Esophagus (tissue), 2 donors: Measurements from ENCODE around the gene TMPRSS3. TPM values are rescaled to one million over a fixed set of nuclear protein-coding genes. Genes with fewer than 3 reads are reported as not detected.
A peak's percentile ranks its signal among the peaks of the same experiment; 100 is the strongest.
"Not testable (repeated sequence)": the region's sequence is repeated elsewhere in the genome, so short reads cannot be mapped to it uniquely, and the experiment has no call there.

Experiments
- H3K27ac ChIP-seq, 2 donors: one replicate each; pipeline ENCODE4 v1.5.1; 2013; ENCODE audit warnings: low read depth in 2 of 2, mild to moderate bottlenecking in 2 of 2, inconsistent platforms in 1 of 2, low read length in 1 of 2, moderate library complexity in 1 of 2
- H3K27me3 ChIP-seq, 2 donors: one replicate each; pipeline ENCODE4 v1.6.1; 2013; ENCODE audit warnings: low read length in 2 of 2, control low read depth in 1 of 2, mild to moderate bottlenecking in 1 of 2; ENCODE audit not compliant: insufficient read depth in 2 of 2, control insufficient read depth in 1 of 2
- H3K36me3 ChIP-seq, 2 donors: one replicate each; pipeline ENCODE4 v1.6.1; 2013; ENCODE audit warnings: low read length in 1 of 2; ENCODE audit not compliant: control insufficient read depth in 2 of 2, insufficient read depth in 2 of 2
- H3K4me1 ChIP-seq, 2 donors: one replicate each; pipeline ENCODE4 v1.6.1; 2013; ENCODE audit warnings: low read length in 1 of 2; ENCODE audit not compliant: control insufficient read depth in 2 of 2, insufficient read depth in 2 of 2
- H3K4me3 ChIP-seq, 2 donors: one replicate each; pipeline ENCODE4 v1.5.1; 2013; ENCODE audit warnings: low read length in 2 of 2, mild to moderate bottlenecking in 2 of 2, low read depth in 1 of 2, moderate library complexity in 1 of 2
- H3K9me3 ChIP-seq, 2 donors: one replicate each; pipeline ENCODE4 v1.6.1; 2013; ENCODE audit warnings: mild to moderate bottlenecking in 2 of 2, low read depth in 1 of 2, low read length in 1 of 2, moderate library complexity in 1 of 2; ENCODE audit not compliant: control insufficient read depth in 2 of 2, insufficient read depth in 1 of 2
- WGBS, 2 donors: extraction: QIAGEN DNeasy Blood & Tissue Kit; methylation state at CpG; one replicate each; pipeline ENCODE4 v1.1.7; 2013; 5-methylcytosine and 5-hydroxymethylcytosine counted together
- polyA plus RNA-seq, 2 donors: library from polyadenylated mRNA; stranded (reverse); fragments of 200-250 nt; gene quantifications; one replicate each; pipeline ENCODE4 v1.2.3, GENCODE V29; 2013
- donor health status: healthy with polysubstance abuse.
- donor health status: Bipolar disorder and iron deficiency.

Gene TMPRSS3
- polyA plus RNA-seq, 2 donors = 0.06 to 0.08 TPM

DNA sequence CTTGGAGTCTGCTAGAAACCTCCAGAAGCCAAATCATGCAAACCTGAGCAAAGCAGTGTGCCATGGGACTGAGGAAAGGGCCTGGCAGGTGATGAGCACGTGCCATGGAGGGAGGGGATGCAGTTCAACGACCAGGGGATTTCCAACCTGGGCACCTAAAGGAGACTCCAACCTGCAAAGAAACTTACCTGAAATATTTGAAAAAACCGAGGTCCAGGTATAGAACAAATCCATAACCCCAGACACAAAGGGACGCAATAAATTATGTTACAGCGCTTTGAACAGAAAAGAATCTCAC, 16.7 kb upstream of the TMPRSS3 start:
- 75% methylated on average over 5 of the region's 5 CpGs for WGBS, 2 donors
- H3K27me3 ChIP-seq = no peaks in the 10 kb centered on the region

DNA sequence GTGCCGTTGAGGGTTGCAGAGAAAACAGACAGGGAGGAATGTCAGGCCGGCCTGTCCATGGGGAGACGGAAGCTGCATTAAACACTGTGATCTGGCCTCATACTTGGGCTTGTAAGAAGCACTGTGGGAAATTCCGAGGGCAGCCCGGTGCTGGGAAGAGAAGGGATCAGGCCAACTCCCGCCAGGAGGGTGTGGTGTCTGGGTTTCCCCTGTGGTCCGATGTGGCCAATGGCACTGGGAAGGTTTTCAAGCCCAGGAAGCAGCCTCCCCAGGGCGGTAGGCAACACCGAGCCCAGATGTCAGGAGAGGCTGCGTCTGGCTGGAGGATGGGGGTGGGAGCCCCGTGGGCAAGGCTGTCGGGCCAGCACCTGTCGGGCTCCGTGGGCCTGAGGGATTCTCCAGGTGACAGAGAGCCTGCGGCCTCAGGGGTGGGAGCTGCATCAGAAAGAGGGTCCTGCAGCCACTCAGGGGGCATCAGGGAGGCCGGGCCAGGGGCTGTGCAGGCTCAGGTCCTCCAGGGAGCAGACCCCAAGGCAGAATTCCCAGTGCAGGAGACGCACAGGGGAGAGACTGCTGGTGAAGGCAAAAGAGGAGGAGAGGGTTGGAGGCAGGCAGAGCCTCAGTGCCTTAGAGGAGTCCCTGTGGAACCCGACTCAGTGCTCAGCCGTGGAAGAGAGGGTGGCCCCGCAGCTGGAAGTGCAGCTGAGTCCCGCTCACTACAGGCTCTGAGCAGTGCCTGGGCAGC, 16.2 kb upstream of the TMPRSS3 start:
- Histone ChIP-seq H3K9me3 (no peaks in the 10 kb centered on the region), H3K27me3 (no peaks in the 10 kb centered on the region), H3K36me3 (no peaks in the 10 kb centered on the region), H3K27ac (no peak overlapping the region), H3K4me3 (no peak overlapping the region), H3K4me1 (peaks cover 0 to under 1% of the 10 kb centered on the region in 2 donors)
- WGBS, 2 donors = 46 to 50% methylated on average over 21 of the region's 21 CpGs

More for the DNA sequence above, 16.7 kb upstream of the TMPRSS3 start:
- Histone ChIP-seq H3K4me3 (no peak overlapping the region), H3K4me1 (no peaks in the 10 kb centered on the region), H3K36me3 (no peaks in the 10 kb centered on the region), H3K9me3 (no peaks in the 10 kb centered on the region), H3K27ac (no peak overlapping the region)

DNA sequence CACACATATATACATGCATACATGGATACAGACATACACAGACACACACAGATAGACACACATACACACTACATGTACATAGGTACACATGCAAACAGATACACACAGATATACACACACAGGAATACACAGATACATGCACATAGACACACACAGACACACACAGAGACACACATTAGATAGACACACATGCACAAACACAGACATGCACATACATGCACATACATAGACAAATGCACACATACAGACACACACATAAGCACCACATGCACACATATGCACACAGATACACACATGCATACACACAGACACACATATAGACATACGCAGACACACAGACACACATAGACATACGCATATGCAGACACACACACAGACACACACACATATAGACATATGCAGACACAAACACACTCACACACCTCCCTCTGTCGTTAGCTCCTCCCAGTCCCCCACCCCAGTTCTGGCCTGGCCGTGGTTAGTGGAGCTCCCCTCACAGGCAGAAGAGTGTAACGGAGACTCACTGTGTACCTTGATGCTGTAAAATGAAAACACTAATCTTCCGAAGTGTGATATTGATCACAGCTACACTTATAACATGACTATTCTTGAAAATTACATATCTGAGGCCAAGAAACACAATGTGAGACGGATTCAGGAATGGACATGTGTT, 15.5 kb upstream of the TMPRSS3 start:
- Histone ChIP-seq H3K36me3 (no peaks in the 10 kb centered on the region), H3K27me3 (no peaks in the 10 kb centered on the region), H3K4me3 (no peak overlapping the region), H3K9me3 (no peaks in the 10 kb centered on the region), H3K4me1 (peaks cover 0 to 2% of the 10 kb centered on the region in 2 donors), H3K27ac (no peak overlapping the region)
- WGBS, 2 donors = 49 to 51% methylated on average over 7 of the region's 7 CpGs

DNA sequence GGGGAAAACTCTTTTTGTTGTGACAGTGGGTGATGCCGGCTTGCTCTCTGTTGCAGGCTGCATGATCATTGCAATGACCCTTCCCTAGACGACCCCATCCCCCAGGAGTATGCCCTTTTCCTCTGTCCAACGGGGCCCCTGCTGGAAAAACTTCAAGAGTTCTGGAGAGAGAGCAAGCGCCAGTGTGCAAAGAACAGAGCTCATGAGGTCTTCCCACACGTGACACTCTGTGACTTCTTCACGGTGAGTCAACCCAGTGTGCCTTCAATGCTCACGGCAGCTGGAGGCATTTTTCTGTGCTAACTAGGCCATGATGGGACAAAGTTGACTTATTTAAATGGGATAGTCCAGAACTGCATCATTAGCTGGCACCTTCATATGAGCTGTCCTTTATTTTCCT, 13.5 kb upstream of the TMPRSS3 start:
- H3K27me3 ChIP-seq = no peaks in the 10 kb centered on the region
- H3K4me1 ChIP-seq = peaks cover 0 to 2% of the 10 kb centered on the region in 2 donors
- no peak overlapping the region for H3K27ac ChIP-seq
- H3K4me3 ChIP-seq = no peak overlapping the region
- no peaks in the 10 kb centered on the region for H3K9me3 ChIP-seq
- 79 to 83% methylated on average over 7 of the region's 7 CpGs for WGBS, 2 donors
- no peaks in the 10 kb centered on the region for H3K36me3 ChIP-seq

DNA sequence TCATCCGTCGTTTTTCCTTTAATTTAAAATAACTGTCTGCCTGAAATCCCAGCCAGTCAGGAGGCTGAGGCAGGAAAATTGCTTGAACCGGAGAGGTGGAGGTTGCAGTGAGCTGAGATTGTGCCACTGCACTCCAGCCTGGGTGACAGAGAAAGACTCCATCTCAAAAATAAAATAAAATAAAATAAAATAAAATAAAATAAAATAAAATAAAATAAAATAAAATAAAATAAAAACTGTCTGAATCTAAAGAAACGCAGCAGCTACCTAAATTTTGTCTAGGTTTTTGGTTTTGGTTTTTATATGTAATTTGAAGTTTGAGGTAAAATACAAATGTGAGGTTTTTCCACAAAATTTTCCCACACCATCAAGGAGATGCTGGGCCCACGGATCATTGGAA, 12.9 kb upstream of the TMPRSS3 start:
- not testable (repeated sequence) for H3K27ac ChIP-seq, H3K4me3 ChIP-seq, H3K4me1 ChIP-seq, H3K36me3 ChIP-seq, H3K9me3 ChIP-seq, H3K27me3 ChIP-seq
- WGBS, 2 donors = 76 to 80% methylated on average over 5 of the region's 5 CpGs

DNA sequence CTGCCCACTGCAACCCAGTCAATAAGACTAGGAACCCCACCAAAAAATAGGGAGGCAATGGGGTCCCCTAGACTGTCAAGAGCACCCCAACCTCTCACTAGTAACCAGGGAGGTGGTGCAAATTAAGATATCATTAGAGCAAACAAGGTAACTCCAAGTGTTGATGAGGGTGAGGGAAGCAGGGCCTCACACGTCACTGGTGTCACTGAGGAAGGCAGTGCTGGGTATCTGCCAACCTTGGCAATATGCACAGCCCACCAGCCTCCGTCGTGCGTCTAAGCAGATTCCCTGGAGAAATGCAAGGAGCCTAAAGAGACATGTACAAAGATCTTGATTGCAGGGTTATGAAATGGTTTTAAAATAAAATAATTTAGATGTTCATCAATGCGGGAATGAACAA, 11.6 kb upstream of the TMPRSS3 start:
- Histone ChIP-seq H3K27ac (no peak overlapping the region), H3K36me3 (no peaks in the 10 kb centered on the region), H3K9me3 (no peaks in the 10 kb centered on the region), H3K4me3 (no peak overlapping the region), H3K27me3 (no peaks in the 10 kb centered on the region), H3K4me1 (peaks cover 0 to 2% of the 10 kb centered on the region in 2 donors)
- WGBS, 2 donors = 72 to 80% methylated on average over 5 of the region's 5 CpGs

DNA sequence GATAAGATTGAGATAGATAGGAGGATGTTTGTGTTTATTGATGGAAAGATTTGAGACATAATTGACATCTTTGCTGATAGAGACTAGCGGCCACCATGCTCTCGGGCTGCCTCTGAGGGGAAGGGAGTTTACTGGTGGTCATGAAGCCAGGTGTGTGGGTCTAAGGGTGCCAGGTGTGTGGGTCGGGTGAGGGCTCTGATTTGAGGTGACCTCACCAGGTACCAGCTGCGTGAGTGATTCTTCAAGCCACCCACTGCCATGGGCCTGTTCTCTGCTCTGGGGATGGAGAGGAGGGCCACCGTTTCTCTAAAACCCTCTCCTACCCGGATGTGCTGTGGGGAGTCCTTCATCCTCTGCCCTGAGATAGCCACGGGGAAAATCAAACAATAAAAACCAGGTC, 11.0 kb upstream of the TMPRSS3 start:
- Histone ChIP-seq H3K27me3 (no peaks in the 10 kb centered on the region), H3K4me3 (no peak overlapping the region), H3K9me3 (no peaks in the 10 kb centered on the region), H3K4me1 (peaks cover 0 to 2% of the 10 kb centered on the region in 2 donors), H3K36me3 (no peaks in the 10 kb centered on the region), H3K27ac (no peak overlapping the region)
- 78 to 79% methylated on average over 7 of the region's 7 CpGs for WGBS, 2 donors

DNA sequence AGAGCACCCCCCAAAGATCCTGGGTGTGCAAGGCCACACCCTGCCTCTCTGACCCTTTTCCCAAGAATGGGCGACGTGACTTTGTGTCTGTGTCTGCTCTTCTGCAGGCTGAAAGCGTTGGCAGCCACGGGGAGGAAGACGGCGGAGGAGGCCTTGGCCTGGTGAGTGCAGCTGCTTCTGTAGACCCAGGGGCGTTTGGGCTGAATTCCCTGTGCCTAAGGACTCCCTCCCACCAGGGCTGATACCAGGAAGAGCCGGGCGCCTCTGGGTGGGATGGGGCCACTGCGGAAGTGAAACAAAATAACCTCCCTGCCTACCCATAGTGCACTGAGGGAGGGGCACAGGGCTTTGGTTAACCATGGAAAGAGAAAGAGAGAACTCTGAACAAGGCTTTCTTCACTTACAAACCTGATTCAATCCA, 10.4 kb upstream of the TMPRSS3 start:
- Histone ChIP-seq H3K9me3 (no peaks in the 10 kb centered on the region), H3K4me1 (peaks cover 0 to 2% of the 10 kb centered on the region in 2 donors), H3K27ac (peak overlapping the region; percentile 27 to 50), H3K36me3 (no peaks in the 10 kb centered on the region), H3K4me3 (peak overlapping the region in 1 of 2 donors; percentile 16), H3K27me3 (no peaks in the 10 kb centered on the region)
- 70 to 75% methylated on average over 10 of the region's 10 CpGs for WGBS, 2 donors

DNA sequence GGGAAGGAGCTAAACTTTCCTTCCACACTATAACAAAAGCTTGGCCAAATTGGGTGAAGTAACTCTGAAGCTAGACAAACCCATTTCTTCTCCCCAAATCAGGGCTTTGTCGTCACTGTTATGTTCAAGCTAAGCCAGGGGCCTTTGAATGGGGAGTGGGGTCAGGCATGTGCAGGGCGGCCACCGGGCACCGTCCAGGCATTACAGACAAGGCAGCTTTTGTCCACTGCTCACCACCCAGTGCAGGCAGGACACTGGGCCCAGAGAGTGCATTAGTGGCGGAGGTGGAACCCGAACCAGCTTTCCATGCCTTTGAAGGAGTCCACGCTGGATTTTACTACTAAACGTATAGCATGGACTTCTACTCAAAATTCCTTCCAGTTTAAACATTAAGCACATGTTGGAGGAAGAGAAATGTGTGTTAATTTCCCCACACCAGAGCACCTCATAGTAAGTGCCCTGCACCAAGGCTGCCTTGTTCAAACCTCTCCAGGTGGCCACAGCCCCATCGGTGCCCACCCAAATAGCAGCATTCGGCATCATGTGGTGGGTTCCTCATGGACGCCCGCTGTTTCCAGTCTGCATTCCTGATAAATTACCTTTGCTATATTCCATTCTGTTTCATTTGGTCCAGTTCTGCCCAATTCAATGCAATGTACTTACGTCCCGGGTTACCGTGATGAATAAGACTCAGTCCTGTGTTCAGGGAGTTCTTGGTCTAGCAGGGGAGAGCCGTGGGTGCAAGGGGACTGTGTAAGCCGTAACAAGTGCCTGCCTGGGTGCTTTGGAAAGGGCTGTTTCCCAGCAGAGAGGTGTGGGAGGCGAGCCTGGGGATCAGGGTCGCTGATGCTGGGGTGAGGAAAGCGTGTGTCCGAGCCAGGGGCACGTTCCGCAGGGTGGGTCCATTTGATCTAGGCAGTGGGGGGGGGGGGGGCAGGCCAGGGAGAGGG, 9.5 kb upstream of the TMPRSS3 start:
- Histone ChIP-seq H3K36me3 (no peaks in the 10 kb centered on the region), H3K4me1 (peaks cover 0 to 2% of the 10 kb centered on the region in 2 donors), H3K9me3 (no peaks in the 10 kb centered on the region), H3K27me3 (no peaks in the 10 kb centered on the region), H3K4me3 (peak overlapping the region in 1 of 2 donors; percentile 16), H3K27ac (peak overlapping the region in 1 of 2 donors; percentile 50)
- WGBS, 2 donors = 83 to 84% methylated on average over 23 of the region's 23 CpGs
